GM18511 (cell line): ENCODE measurements around the gene LBX2.

ENCODE experiments used
- ATAC-seq: cut with Tn5 transposase; IDR thresholded peaks from one replicate; pipeline ENCODE4 v1.9.1; 2021; ENCODE audit warnings: mild to moderate bottlenecking, moderate library complexity; ENCODE audit not compliant: unreplicated experiment

LBX2 gene, protein sequence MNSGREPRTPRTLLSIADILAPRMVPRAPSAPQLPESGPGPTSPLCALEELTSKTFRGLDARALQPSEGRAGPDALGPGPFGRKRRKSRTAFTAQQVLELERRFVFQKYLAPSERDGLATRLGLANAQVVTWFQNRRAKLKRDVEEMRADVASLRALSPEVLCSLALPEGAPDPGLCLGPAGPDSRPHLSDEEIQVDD

DNA sequence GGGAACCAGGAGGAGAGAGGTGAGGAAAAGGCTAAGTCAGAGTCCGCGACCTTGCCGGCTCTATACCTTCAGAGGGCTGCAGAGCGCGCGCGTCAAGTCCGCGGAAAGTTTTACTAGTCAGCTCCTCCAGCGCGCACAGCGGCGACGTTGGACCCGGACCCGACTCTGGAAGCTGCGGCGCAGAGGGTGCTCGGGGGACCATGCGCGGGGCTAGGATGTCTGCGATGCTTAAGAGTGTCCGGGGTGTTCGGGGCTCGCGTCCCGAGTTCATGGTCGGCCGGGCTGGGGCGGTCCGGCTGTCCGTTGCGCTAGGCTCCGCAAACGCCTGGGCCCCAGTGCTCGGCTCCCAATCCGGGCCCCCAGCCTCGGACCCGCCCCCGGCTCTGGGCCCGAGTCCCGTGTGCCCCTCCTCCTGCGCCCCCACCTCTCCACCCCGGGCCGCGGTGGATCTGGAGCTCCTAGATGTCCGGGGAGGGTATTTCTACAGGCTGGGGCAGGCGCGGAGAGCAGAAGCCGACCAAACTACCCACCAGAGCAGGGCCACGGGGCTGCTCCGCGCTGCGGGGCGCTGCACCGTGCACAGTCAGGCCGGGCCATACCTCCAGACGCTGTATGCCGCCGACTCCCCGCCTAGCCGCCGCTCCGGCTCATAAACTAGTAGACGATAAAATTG lies at the start of gene LBX2:
LBX2 (minus strand) TSS at position 337 of the 673 bp plus-strand sequence; CDS start at position 271, 66 bp downstream.
- no peak for ATAC-seq

DNA sequence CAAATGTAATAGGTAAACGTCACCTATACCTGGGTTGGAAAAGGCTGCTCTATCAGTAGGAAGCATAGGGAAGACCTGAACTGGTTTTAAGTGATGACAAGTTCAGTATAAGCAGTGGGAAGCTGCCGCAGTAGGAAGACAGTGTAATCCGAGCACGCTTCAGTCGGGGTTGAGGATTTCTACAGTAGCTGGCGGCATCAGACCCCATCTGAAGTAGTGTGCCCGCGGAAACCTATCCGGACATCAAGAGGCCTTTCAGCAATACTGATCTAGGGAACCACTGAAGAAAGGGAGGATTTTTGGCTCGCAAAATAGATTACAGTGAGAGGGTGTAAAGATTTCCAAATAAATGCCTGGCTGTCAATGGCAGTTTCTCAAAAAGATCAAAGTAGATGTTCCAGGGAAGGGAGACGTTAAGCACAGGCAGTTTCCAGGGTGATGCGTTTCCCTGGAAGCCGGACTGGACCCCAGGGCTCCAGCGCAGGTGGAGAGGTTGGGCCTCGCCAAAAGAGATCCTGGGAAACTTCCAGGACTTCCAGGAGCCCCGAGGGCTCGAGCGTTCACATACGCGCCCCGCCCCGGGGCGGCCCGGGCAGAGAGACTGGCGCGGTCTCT lies 49.0 kb upstream of the LBX2 start:
- ATAC-seq: no peak

DNA sequence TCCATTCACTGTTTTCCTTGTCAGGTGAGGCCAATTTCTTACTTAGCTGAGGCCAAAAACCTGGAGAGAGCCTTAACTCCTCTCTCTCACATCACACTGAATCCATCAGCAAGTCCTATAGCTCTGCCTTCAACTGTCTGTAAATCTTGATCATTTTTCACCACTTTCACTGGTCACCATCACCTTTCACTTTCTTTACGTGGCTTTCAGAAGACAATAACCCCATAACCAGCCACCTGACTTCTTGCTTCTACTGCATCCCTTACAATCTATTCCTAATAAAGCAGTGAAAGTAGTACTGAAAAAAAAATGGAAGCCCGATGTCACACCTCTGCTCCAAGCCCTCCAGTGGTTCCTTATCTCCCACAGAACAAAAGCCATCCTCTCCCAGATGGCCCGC lies 46.6 kb upstream of the LBX2 start:
- ATAC-seq: no peak

DNA sequence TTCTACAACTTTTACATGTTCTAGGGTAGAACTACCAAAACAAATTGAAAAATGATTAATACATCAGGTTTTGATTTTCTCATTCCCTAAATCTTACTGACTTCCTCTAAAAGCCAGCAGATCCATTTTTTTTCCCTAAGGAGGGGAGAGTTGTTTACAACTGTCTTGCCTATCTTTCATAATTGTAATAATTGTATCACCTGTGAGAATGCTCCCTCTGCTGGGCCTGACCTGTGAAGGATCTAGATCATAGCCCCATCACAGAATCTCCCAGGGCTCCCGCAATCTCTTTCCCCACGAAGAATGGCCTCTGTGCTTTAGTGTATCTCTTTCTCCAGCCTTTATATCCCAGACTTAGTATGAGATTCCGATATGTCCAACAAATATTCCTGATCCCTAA lies 45.2 kb upstream of the LBX2 start:
- ATAC-seq: no peak

DNA sequence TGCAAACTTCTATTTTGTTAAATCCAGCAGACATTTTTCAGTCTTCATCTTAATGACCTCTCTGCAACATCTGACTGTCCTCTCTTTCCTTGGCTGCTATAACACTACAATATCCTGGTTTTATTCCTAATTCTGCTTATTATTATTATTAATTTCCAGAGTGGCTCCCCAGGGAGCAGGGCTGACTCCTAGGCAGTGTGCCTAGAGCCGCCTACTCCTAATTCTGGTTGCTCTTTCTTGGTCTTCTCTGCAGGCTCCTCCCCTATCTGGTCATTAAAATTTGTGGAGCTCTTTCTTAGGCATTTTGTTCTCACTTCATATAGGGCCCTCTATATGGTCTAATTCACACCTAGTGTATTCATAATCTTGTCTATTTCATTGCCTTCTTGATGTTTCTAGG lies 43.6 kb upstream of the LBX2 start:
- ATAC-seq: no peak

DNA sequence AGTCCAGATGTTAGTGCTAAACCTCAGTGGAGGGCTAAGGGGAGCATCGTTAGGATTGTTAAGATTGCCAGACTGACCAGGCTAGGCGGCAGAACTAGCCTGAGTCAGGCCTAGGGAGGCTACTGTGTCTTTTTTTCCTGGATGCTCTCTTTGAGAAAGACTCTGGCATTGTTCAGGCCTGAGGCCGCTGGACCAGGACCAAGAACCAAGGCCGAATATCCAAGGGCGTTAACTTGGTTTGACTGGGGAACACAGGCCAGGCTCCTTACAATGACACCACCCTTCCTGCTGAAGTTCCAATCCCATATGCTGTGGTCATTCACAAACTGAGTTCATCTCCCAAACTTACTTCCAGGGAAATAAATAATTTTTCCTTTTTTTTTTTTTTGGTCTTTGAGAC lies 40.9 kb upstream of the LBX2 start:
- no peak for ATAC-seq

DNA sequence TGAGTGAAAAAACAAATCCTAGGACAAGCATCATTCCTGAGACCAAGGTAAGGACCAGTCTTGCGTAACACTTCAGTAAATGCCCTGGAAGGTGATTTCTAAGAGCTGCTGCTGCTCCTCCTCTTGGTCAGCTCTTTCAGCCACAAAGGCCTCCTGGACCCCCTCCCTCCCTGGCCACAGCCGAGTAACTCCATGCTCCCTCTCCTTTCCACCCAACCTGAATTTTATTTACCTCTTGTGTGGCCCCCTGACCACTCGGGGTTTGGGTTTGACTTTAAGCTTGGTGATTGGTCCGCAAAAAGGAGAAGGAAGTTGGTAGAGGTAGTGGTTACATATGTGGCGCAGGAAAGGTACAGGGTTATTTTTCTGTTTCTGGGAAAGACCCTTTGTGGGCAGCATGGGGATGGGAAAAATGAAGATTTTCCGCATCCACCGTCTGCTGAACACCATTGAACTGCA lies 39.5 kb upstream of the LBX2 start:
- ATAC-seq: no peak

DNA sequence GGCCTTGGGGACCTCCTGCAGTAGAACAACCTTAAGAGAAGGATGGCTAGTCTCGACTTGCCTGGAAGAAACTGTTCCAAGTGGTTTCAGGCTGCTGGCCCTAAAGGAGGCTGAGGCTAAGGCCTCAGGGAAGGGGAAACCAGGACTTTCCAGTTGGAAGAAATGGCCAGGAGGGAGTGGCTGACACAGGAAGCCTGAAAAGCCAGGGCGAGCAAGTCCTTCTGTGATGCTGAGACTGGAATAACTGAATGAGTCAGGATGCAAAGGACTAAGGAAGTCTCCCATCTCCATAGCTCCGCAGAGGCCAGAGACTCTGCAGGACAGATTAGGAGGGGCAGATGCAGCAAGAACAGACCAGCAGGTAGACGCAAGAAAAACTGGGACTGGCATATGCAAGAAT lies 37.7 kb upstream of the LBX2 start:
- no peak for ATAC-seq

DNA sequence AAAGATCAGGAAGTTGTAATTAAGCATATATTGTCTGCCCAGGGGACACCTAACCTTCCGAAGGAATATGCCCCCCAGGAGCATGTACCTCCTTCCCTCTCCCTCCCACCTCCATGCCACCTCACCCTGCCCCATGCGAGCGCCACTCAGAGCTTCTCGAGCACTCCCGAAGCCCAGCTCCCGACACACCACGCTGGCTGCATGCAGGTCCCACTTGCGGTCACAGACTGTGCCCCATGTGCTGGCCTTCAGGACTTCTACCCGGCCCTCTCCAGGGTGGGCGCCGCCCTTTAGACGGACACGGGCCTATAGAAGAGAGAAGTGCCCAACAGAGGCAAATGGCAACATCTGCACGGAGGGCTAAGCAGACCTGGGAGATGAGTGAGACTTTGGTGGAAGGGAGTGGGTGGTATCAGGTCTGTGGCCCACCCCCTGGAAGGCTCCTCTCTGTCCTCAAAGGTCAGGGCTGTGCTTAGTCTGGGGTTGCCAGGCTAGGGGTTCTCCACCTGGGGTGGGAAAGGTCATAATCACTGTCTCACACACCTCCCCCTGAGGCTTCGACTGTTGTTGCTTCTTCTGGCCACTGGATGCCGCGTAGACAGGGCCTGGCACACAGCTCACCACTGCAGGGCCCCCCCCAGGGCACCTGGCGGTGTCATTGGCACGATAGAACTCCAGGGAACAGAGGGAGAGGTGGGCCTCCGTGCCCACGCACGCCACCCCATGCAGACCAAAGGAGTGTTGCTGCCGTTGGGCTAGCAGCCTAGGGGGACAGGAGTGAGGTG lies 37.0 kb upstream of the LBX2 start:
- no peak for ATAC-seq

DNA sequence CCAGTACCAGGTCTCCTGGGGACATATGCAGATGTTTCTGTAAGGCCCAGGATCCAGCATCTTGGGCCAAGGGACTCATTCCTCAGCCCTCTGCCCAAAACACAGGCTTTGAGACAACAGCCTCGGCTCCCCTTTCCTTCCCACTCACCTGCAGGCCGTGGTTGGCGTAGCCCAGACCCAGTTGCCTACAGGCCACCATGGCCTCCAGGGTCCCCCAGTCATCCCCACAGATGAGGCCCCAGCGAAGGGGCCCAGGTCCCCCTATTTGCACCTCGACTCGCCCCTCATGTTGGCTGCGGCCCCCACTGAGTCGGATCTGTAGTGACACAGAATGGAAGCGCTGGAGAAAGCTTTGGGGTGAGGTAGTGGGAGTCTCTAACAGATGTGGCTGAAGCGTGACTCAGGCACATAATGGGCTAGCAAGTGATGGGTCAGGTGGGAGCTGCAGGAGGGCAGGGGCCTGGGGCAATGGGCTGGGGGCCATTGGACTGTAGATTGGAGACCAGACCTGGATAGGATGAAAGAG lies 36.1 kb upstream of the LBX2 start:
- no peak for ATAC-seq

DNA sequence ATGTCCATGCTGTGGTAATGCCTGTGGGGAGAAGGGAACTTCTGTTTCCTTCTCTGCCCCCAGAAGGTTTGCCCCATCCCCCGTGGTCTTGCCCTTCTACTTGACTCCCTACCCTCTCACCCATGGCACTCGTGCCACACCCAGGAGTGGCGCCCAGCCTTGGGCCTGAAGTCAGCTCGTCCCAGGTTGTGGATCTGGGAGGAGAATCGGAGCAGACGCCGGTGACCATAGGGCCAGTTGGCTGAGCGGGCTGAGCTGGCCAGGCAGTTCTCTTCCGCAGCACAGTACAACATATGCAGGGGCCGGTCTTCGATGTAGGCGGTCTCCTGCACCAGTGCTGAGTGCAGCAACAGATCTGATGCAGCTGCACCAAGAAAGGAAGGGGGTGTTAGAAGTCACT lies 35.0 kb upstream of the LBX2 start:
- no peak for ATAC-seq

DNA sequence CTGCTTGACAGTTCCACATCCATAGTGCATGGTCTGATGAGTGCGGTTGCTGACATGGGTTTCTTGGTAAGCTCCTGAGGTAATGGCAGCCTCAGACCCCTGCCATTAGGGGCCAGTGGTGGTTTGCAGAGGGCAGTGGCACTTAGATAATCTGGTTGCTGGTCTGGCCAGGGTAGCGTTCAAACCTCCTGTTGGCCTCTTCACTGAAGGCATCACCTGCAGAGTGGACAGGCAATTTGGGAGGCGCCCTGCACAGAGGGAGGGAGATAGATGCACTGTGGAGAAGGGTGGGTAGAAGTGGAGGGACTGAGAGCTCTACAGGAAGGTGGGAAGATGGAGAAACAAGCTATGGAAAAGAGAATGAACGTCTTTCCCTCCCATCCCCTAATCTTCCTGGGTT lies 34.1 kb upstream of the LBX2 start:
- ATAC-seq: no peak

DNA sequence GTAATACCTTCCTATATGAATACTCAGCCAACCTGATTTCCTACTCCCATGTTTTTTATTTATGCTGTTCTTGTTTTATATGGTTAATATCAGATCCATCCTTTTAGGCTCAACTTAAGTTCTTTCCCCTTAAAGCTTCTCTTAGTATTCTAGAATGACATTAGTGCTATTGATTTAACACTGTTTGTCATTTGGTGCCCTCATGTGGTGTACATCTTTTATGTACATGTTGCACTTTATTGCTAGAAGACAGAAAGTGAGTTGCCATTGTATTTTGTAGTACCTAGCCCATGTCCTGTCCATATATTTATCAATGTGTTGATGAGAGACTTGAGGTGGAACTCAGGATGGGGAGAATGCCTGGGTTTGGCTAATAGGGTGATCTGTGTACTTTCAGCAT lies 32.8 kb upstream of the LBX2 start:
- no peak for ATAC-seq

DNA sequence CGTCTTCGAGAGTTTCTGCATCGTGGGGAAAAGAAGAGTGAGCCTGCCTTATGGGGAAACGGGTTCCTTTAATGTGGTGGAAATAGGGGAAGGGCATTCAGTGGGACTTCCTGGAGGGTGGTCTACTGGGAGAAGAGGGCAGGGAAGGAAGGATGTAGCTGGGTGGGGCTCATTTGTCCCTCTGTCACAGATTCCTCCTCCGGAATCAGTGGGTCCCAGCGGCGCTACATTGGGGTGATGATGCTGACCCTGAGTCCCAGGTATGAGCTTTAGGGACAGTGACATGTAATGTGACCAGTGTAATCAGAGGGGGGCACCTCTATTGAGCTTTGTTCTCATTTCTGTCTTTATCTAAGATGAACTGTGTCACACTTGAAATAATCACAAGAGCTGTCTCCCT lies 32.3 kb upstream of the LBX2 start:
- ATAC-seq: no peak

DNA sequence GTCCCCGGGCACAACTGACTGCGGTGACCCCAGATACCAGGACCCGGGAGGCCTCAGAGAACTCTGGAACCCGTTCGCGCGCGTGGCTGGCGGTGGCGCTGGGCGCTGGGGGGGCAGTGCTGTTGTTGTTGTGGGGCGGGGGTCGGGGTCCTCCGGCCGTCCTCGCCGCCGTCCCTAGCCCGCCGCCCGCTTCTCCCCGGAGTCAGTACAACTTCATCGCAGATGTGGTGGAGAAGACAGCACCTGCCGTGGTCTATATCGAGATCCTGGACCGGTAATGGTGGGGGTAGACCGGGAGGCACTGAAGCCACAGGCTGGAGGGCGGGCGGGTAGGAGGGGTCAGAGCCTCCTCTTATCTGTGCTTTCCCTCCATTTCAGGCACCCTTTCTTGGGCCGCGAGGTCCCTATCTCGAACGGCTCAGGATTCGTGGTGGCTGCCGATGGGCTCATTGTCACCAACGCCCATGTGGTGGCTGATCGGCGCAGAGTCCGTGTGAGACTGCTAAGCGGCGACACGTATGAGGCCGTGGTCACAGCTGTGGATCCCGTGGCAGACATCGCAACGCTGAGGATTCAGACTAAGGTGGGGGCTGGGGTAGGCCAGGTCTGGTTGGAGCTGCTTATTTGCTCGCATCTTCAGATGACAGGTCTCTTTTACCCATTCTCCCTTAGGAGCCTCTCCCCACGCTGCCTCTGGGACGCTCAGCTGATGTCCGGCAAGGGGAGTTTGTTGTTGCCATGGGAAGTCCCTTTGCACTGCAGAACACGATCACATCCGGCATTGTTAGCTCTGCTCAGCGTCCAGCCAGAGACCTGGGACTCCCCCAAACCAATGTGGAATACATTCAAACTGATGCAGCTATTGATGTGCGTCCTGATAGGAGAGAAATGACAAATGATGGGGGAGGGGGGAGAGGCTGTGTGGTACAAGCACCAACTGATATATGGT lies 31.1 kb upstream of the LBX2 start:
- peak; percentile 33 for ATAC-seq

DNA sequence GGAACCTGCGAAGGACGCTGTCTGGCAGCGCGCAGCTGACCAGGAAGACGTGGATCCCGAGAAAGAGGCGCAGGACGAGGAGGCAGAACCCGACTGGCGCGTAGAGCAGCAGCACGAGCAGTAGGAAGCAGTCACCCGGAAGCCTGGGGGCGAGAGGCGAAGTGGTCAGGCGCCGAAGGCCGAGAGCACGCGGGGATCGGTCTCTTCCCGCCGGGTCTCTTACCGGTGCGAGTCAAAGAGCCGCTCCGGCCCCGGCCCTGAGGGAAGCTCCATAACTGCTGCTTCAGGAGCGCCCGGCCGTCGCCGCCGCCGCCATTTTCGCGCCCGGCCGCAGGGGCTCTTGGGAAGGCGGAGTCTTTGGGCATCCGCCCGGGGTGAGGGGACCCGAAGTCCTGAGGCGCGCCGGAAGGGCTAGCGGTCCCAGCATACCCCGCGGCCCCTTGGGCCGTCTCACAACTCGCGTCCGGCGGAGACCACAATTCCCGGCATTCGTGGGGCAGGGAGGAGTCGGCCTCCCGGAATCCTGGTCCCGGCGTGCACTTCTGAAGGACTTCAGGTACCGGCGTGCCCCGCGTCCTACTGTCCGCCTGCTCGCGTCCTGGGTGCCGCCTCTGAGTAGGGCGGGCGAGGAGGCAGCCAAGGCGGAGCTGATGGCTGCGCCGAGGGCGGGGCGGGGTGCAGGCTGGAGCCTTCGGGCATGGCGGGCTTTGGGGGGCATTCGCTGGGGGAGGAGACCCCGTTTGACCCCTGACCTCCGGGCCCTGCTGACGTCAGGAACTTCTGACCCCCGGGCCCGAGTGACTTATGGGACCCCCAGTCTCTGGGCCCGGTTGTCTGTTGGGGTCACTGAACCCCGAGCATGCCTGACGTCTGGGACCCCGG lies 30.2 kb upstream of the LBX2 start, which contains the start of the genes AUP1 and HTRA2:
AUP1 (minus strand) TSS at position 350 of the 882 bp plus-strand sequence; CDS start at position 273, 77 bp downstream.
HTRA2 (plus strand) TSS at position 577 of the 882 bp plus-strand sequence; CDS start at position 651, 74 bp downstream.
- peak; percentile 86 for ATAC-seq

DNA sequence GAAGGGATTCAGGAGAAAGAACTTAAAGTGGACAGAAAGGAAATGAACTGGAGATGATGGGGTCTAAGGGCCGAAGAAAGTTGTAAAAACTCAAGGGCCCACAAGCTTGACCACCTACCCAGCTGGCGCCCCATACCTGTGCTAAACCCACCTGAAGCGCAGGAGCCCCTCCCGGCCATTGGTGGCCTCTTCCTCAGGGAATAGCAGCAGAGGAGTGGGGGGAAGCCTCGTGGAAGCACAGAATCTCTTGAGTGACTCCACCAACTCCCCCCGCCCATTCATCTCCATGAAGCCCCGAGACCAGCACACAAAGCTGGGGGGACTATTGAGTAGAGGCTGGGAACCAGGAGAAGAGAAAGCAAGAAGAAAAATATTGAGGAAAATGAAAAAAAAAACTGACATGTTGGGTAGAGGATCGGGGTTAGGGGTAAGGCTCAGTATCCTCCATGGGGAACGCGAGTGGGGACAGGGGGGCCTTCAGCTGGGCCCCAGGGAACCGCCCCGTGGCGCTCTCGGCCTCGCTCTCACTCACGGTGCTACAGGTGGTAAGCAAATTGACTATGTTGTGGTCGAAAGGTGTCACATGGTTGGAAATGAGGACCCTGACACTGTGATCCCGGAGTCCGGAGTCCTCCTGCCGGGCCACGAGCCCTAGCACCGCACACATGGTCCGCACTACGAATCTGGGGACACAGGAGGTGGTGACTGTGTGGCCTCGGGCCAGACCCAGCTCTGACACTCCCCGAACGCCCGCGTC lies 29.4 kb upstream of the LBX2 start:
- ATAC-seq: peak; percentile 6

DNA sequence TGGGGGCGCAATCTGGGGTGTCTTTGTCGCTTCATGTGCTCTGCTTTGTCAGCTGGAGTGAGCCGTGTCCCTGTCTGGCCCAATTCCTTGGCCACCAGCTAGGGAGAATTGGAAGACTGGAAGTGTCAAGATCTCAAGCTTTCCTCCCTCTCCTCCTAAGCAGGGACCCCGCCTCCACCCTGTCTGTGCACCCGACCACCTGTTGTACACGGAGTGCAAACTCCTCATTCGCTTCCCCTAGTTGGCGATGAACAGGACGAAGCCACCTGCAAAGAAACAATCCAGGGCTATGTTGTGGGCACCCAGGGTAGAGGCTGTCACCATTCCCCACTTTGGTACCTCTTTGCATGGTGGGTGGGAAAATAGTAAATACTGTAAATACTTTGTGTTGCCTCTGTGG lies 28.3 kb upstream of the LBX2 start:
- no peak for ATAC-seq
